OCI-LY3 (cell line): Measurements from ENCODE around the gene ANKRD35.
A peak's percentile ranks its signal among the peaks of the same experiment; 100 is the strongest.

Experiments
- H2AFZ ChIP-seq: fragments of 200-600, 300-600 bp; shearing (Covaris generic); 2 replicates; pipeline ENCODE4 v1.6.0; 2014; ENCODE audit warnings: antibody characterized with exemption, low read depth, low read length
- H3K27ac ChIP-seq: fragments of 200-600, 300-600 bp; sonication (generic); 2 replicates; pipeline ENCODE4 v1.5.1; 2014; ENCODE audit warnings: mild to moderate bottlenecking, low read length, moderate library complexity, mixed read lengths
- H3K27me3 ChIP-seq: fragments of 200-600, 300-600 bp; sonication (generic); 2 replicates; pipeline ENCODE4 v1.6.1; 2014; ENCODE audit warnings: low read depth, low read length, mixed read lengths
- H3K36me3 ChIP-seq: fragments of 200-600, 300-600 bp; sonication (generic); replicated peaks from 2 replicates; pipeline ENCODE3; 2014; ENCODE audit warnings: low read depth, low read length, mixed read lengths
- H3K4me1 ChIP-seq: fragments of 300-600, 200-600 bp; sonication (generic); 2 replicates; pipeline ENCODE4 v1.6.1; 2014; ENCODE audit warnings: low read length, mixed read lengths
- H3K4me2 ChIP-seq: fragments of 200-600, 300-600 bp; sonication (generic); 2 replicates; pipeline ENCODE4 v1.6.1; 2014; ENCODE audit warnings: low read length, mixed read lengths
- H3K4me3 ChIP-seq: fragments of 300-600, 200-600 bp; sonication (generic); 2 replicates; pipeline ENCODE4 v1.5.1; 2014; ENCODE audit warnings: antibody characterized with exemption, mild to moderate bottlenecking, low read length, moderate library complexity
- H3K79me2 ChIP-seq: fragments of 300-600, 200-600 bp; shearing (Covaris generic); 2 replicates; pipeline ENCODE4 v1.6.1; 2014; ENCODE audit warnings: mild to moderate bottlenecking, low read length, mixed read lengths
- H3K9ac ChIP-seq: fragments of 300-600, 200-600 bp; shearing (Covaris generic); 2 replicates; pipeline ENCODE4 v1.6.0; 2014; ENCODE audit warnings: mild to moderate bottlenecking, low read length, moderate library complexity
- H3K9me3 ChIP-seq: fragments of 200-600, 300-600 bp; shearing (Covaris generic); 2 replicates; pipeline ENCODE4 v1.6.1; 2014; ENCODE audit warnings: low read length, mixed read lengths; ENCODE audit not compliant: insufficient read depth
- H4K20me1 ChIP-seq: fragments of 200-600, 300-600 bp; sonication (generic); 2 replicates; pipeline ENCODE4 v1.6.1; 2016; ENCODE audit warnings: low read length, mixed read lengths; ENCODE audit not compliant: insufficient read depth
- CTCF ChIP-seq: fragments of 200-600, 300-600 bp; sonication (generic); IDR thresholded peaks from 2 replicates; pipeline ENCODE4 v1.5.1; 2014; ENCODE audit warnings: antibody characterized with exemption, low read length, low read depth
- EZH2phosphoT487 ChIP-seq: fragments of 200-600 bp; shearing (Covaris generic); IDR thresholded peaks from 2 replicates; pipeline ENCODE4 v1.6.1; 2018; ENCODE audit warnings: antibody characterized with exemption, mixed run types, low read depth

The ANKRD35 gene

GRCh38 chr1:145828367-145829026, 57.2 kb downstream of the ANKRD35 start:
- H3K9me3 ChIP-seq = no peaks in the 10 kb centered on the region
- H3K27ac ChIP-seq = no peak overlapping the region
- H3K4me3 ChIP-seq = no peak overlapping the region
- H3K27me3 ChIP-seq = no peaks in the 10 kb centered on the region
- H4K20me1 ChIP-seq = no peaks in the 10 kb centered on the region
- H3K4me1 ChIP-seq = peaks cover 9% of the 10 kb centered on the region
- TF ChIP-seq CTCF = no peak
- no peak for TF ChIP-seq EZH2phosphoT487
- H3K79me2 ChIP-seq = peaks cover 35% of the 10 kb centered on the region
- peaks cover 67% of the 10 kb centered on the region for H3K36me3 ChIP-seq
- H2AFZ ChIP-seq = no peak overlapping the region
- no peak overlapping the region for H3K9ac ChIP-seq
- H3K4me2 ChIP-seq = no peak overlapping the region

- peaks cover 37% of the 10 kb centered on the region for H3K79me2 ChIP-seq
- no peak overlapping the region for H3K4me3 ChIP-seq
- H3K27me3 ChIP-seq = no peaks in the 10 kb centered on the region
- no peak overlapping the region for H3K4me2 ChIP-seq
- H3K9me3 ChIP-seq = no peaks in the 10 kb centered on the region
- no peak overlapping the region for H3K9ac ChIP-seq
- H4K20me1 ChIP-seq = no peaks in the 10 kb centered on the region
- H3K4me1 ChIP-seq = peaks cover 9% of the 10 kb centered on the region
- no peak for TF ChIP-seq CTCF
- no peak for TF ChIP-seq EZH2phosphoT487
- H2AFZ ChIP-seq = no peak overlapping the region
- no peak overlapping the region for H3K27ac ChIP-seq
- peaks cover 61% of the 10 kb centered on the region for H3K36me3 ChIP-seq
Observed at GRCh38 chr1:145827966-145828365, 57.7 kb downstream of the ANKRD35 start.

GRCh38 chr1:145826030-145826429, 59.6 kb downstream of the ANKRD35 start:
- Histone ChIP-seq H3K27me3 (no peaks in the 10 kb centered on the region), H4K20me1 (no peaks in the 10 kb centered on the region), H3K27ac (no peak overlapping the region), H3K4me3 (no peak overlapping the region), H3K9ac (no peak overlapping the region), H2AFZ (no peak overlapping the region), H3K4me1 (peaks cover 11% of the 10 kb centered on the region), H3K36me3 (peaks cover 47% of the 10 kb centered on the region), H3K4me2 (no peak overlapping the region), H3K79me2 (peaks cover 45% of the 10 kb centered on the region), H3K9me3 (no peaks in the 10 kb centered on the region)
- TF ChIP-seq CTCF = no peak
- TF ChIP-seq EZH2phosphoT487 = no peak

GRCh38 chr1:145824499-145824842, 61.2 kb downstream of the ANKRD35 start:
- no peaks in the 10 kb centered on the region for H4K20me1 ChIP-seq
- H3K9me3 ChIP-seq = no peaks in the 10 kb centered on the region
- H3K4me2 ChIP-seq = peak overlapping the region; percentile 77
- H3K4me1 ChIP-seq = peaks cover 11% of the 10 kb centered on the region
- peak overlapping the region; percentile 79 for H3K4me3 ChIP-seq
- H3K36me3 ChIP-seq = peaks cover 36% of the 10 kb centered on the region
- H3K79me2 ChIP-seq = peaks cover 48% of the 10 kb centered on the region
- TF ChIP-seq EZH2phosphoT487 (no peak), CTCF (no peak)
- no peaks in the 10 kb centered on the region for H3K27me3 ChIP-seq
- H2AFZ ChIP-seq = peak overlapping the region; percentile 28
- peak overlapping the region; percentile 66 for H3K27ac ChIP-seq
- H3K9ac ChIP-seq = peak overlapping the region; percentile 86
